ENCODE results near the gene CNN2. TPM values are rescaled to one million over a fixed set of nuclear protein-coding genes. Genes with fewer than 3 reads are reported as not detected.

Gene CNN2
- total RNA-seq, 2 donors from 2014 or later: 426 to 469 TPM

DNA sequence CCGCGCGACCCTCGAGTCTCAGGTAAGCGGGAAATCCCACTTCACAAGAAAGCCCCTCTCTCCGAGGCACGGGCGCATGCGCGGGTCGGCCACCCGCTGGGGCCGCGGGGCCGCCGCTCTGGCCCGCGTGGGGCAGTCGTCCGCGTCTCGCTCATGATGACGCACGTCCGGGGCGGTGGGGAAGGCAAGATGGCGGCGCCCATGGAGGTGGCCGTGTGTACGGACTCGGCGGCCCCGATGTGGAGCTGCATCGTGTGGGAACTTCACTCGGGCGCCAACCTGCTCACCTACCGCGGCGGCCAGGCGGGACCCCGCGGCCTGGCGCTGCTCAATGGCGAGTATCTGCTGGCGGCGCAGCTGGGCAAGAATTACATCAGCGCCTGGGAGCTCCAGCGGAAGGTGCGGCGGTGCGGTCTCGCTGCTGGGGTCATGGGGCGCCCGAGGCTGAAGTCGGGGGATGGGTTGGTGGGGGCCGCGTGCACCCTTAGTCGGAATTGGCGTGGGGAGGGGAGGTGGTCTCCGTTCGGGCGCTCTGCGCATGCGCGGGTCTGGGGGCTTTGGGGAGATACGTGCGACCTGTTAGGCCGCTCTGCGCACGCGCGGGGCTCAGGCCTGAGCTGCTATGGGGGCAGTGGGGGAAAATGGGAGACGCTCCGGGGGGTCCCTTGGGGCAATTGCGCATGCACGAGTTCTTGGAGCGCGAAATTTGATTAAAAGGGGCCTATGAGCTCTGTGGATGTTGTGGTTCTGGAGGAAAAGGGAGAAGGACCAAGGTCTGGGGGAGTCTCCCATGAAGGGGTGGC lies 42.0 kb upstream of the CNN2 start, which contains the start of gene WDR18:
TSS of gene WDR18 (plus strand) at position 181 of the 803 bp plus-strand sequence. CDS start at position 190, 9 bp downstream.
- WGBS, 2 experiments (ENCODE audit: insufficient coverage in 1 of 2, insufficient read length in 1 of 2): 0% methylated on average over 5 to 78 of the region's 78 CpGs
- Mint-ChIP-seq H3K27ac (peak within 1 kb of the TSS; percentile 98), H3K27me3 (ENCODE audit: insufficient read depth) (no peaks in the 10 kb centered on the region), H3K9me3 (no peaks in the 10 kb centered on the region), H3K4me1 (peaks cover 11% of the 10 kb centered on the region), H3K4me3 (peak within 1 kb of the TSS; percentile 96), H3K36me3 (ENCODE audit: low read depth) (peaks cover 13% of the 10 kb centered on the region)
- DNase-seq: peak; percentile 95
- no peaks in the 10 kb centered on the region for H3K27me3 ChIP-seq (ENCODE audit: control insufficient read depth, insufficient read depth, low read length, poor library complexity, severe bottlenecking)
- peaks cover 13% of the 10 kb centered on the region for H3K36me3 ChIP-seq (ENCODE audit: control insufficient read depth, insufficient read depth, low read length)
- TF ChIP-seq, protein P1, sequence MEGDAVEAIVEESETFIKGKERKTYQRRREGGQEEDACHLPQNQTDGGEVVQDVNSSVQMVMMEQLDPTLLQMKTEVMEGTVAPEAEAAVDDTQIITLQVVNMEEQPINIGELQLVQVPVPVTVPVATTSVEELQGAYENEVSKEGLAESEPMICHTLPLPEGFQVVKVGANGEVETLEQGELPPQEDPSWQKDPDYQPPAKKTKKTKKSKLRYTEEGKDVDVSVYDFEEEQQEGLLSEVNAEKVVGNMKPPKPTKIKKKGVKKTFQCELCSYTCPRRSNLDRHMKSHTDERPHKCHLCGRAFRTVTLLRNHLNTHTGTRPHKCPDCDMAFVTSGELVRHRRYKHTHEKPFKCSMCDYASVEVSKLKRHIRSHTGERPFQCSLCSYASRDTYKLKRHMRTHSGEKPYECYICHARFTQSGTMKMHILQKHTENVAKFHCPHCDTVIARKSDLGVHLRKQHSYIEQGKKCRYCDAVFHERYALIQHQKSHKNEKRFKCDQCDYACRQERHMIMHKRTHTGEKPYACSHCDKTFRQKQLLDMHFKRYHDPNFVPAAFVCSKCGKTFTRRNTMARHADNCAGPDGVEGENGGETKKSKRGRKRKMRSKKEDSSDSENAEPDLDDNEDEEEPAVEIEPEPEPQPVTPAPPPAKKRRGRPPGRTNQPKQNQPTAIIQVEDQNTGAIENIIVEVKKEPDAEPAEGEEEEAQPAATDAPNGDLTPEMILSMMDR (conservative IDR thresholded peaks at IDR 0.05): no peak
- H3K27ac ChIP-seq (ENCODE audit: low read depth, low read length): peak within 1 kb of the TSS; percentile 83
- H3K9ac ChIP-seq (ENCODE audit: extremely low read depth, low read length, poor library complexity, severe bottlenecking): peak within 1 kb of the TSS; percentile 85
- peak within 1 kb of the TSS; percentile 94 for H3K4me3 ChIP-seq (ENCODE audit: low read length)
- peaks cover 7% of the 10 kb centered on the region for H3K4me1 ChIP-seq (ENCODE audit: control insufficient read depth, insufficient read depth, low read length)
- H3K9me3 ChIP-seq (ENCODE audit: control insufficient read depth, low read length): no peaks in the 10 kb centered on the region

- Histone ChIP-seq H3K36me3 (ENCODE audit: control insufficient read depth, insufficient read depth, low read length) (peaks cover 23% of the 10 kb centered on the region), H3K27ac (ENCODE audit: low read depth, low read length) (no peak overlapping the region), H3K27me3 (ENCODE audit: control insufficient read depth, insufficient read depth, low read length, poor library complexity, severe bottlenecking) (no peaks in the 10 kb centered on the region), H3K9me3 (ENCODE audit: control insufficient read depth, low read length) (no peaks in the 10 kb centered on the region), H3K9ac (ENCODE audit: extremely low read depth, low read length, poor library complexity, severe bottlenecking) (no peak overlapping the region), H3K4me1 (ENCODE audit: control insufficient read depth, insufficient read depth, low read length) (no peaks in the 10 kb centered on the region), H3K4me3 (ENCODE audit: low read length) (no peak overlapping the region)
- peak overlapping the region; percentile 96 for H3K4me3 Mint-ChIP-seq
- TF ChIP-seq, protein P1 (conservative IDR thresholded peaks at IDR 0.05): no peak
- no peak for DNase-seq
- H3K4me1 Mint-ChIP-seq: peaks cover 5% of the 10 kb centered on the region
- H3K27ac Mint-ChIP-seq: no peak overlapping the region
- peaks cover 21% of the 10 kb centered on the region for H3K36me3 Mint-ChIP-seq (ENCODE audit: low read depth)
- WGBS, 2 experiments (ENCODE audit: insufficient coverage in 1 of 2, insufficient read length in 1 of 2): 88 to 99% methylated on average over 11 to 14 of the region's 14 CpGs
- H3K9me3 Mint-ChIP-seq: no peaks in the 10 kb centered on the region
- H3K27me3 Mint-ChIP-seq (ENCODE audit: insufficient read depth): no peaks in the 10 kb centered on the region
Measured at GRCh38 chr19:986083-986482, 40.3 kb upstream of the CNN2 start.

DNA sequence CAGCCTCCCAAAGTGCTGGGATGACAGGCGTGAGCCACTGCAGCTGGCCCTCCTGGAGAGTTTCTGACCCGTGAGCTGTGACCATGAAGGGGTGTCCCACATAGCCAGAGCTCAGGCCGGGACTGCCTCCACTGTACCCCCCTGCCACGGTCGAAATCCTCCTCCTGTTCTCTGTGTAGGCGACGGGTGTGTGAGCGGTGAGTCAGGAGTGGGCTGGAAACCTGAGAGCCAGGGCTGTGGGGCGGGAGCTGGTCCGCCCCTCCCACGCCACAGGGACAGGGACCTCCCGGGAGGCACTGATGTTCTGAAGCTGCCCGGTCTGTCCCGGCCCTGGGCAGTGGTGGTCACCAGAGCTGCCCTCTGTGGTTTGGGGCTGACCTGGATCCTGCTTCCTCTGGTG lies 38.3 kb upstream of the CNN2 start:
- Mint-ChIP-seq H3K4me3 (no peak overlapping the region), H3K27ac (no peak overlapping the region)
- WGBS, 2 experiments (ENCODE audit: insufficient coverage in 1 of 2, insufficient read length in 1 of 2): 72 to 74% methylated on average over 13 to 14 of the region's 14 CpGs

More for the DNA sequence above, 38.3 kb upstream of the CNN2 start:
- H3K9me3 ChIP-seq (ENCODE audit: control insufficient read depth, low read length): no peaks in the 10 kb centered on the region
- no peaks in the 10 kb centered on the region for H3K27me3 ChIP-seq (ENCODE audit: control insufficient read depth, insufficient read depth, low read length, poor library complexity, severe bottlenecking)
- peaks cover 5% of the 10 kb centered on the region for H3K4me1 Mint-ChIP-seq
- DNase-seq: no peak
- no peaks in the 10 kb centered on the region for H3K4me1 ChIP-seq (ENCODE audit: control insufficient read depth, insufficient read depth, low read length)
- no peaks in the 10 kb centered on the region for H3K9me3 Mint-ChIP-seq
- peaks cover 26% of the 10 kb centered on the region for H3K36me3 Mint-ChIP-seq (ENCODE audit: low read depth)
- H3K36me3 ChIP-seq (ENCODE audit: control insufficient read depth, insufficient read depth, low read length): peaks cover 29% of the 10 kb centered on the region
- TF ChIP-seq, protein P1 (conservative IDR thresholded peaks at IDR 0.05): no peak
- H3K27ac ChIP-seq (ENCODE audit: low read depth, low read length): no peak overlapping the region
- no peak overlapping the region for H3K9ac ChIP-seq (ENCODE audit: extremely low read depth, low read length, poor library complexity, severe bottlenecking)
- no peaks in the 10 kb centered on the region for H3K27me3 Mint-ChIP-seq (ENCODE audit: insufficient read depth)
- no peak overlapping the region for H3K4me3 ChIP-seq (ENCODE audit: low read length)
